Measurements from ENCODE around the gene UBIAD1. TPM values are rescaled to one million over a fixed set of nuclear protein-coding genes. Genes with fewer than 3 reads are reported as not detected.

The UBIAD1 gene
- total RNA-seq, 1 donor from 2014 or later: 15.4 TPM

GRCh38 chr1:11331945-11332546, 59.0 kb downstream of the UBIAD1 start:
- H3K27ac Mint-ChIP-seq (ENCODE audit: unreplicated experiment): no peak overlapping the region
- Histone ChIP-seq H2AFZ (ENCODE audit: low read depth, low read length) (no peak overlapping the region), H3K4me2 (ENCODE audit: low read length) (no peak overlapping the region), H3K27me3 (ENCODE audit: insufficient read depth, low read length) (no peaks in the 10 kb centered on the region), H3K9ac (ENCODE audit: low read length) (no peak overlapping the region), H4K20me1 (ENCODE audit: insufficient read depth, low read length) (no peaks in the 10 kb centered on the region), H3K36me3 (ENCODE audit: insufficient read depth, low read length) (no peaks in the 10 kb centered on the region), H3K4me3 (ENCODE audit: insufficient read depth, low read depth, low read length) (no peak overlapping the region), H3K9me3 (ENCODE audit: insufficient read depth, low read depth, low read length) (no peaks in the 10 kb centered on the region), H3K27ac (ENCODE audit: low read depth, low read length) (no peak overlapping the region), H3K4me1 (ENCODE audit: insufficient read depth, low read length) (no peaks in the 10 kb centered on the region), H3K79me2 (ENCODE audit: insufficient read depth, low read length) (no peaks in the 10 kb centered on the region)
- H3K9me3 Mint-ChIP-seq (ENCODE audit: unreplicated experiment): no peaks in the 10 kb centered on the region
- no peaks in the 10 kb centered on the region for H3K36me3 Mint-ChIP-seq (ENCODE audit: low read depth, unreplicated experiment)
- peaks cover 18% of the 10 kb centered on the region for H3K27me3 Mint-ChIP-seq (ENCODE audit: low read depth, unreplicated experiment)
- no peak for DNase-seq (ENCODE audit: low read depth)
- no peak for FAIRE-seq
- TF ChIP-seq EZH2 (IDR thresholded peaks at IDR 0.05; ENCODE audit: insufficient read depth, low read length) (no peak), CTCF (IDR thresholded peaks at IDR 0.05; ENCODE audit: insufficient read depth, low read depth, low read length) (no peak)
- no peaks in the 10 kb centered on the region for H3K4me1 Mint-ChIP-seq (ENCODE audit: low read depth, unreplicated experiment)
- no peak overlapping the region for H3K4me3 Mint-ChIP-seq (ENCODE audit: unreplicated experiment)

- Histone ChIP-seq H3K27me3 (ENCODE audit: insufficient read depth, low read length) (peaks cover 4% of the 10 kb centered on the region), H3K79me2 (ENCODE audit: insufficient read depth, low read length) (no peaks in the 10 kb centered on the region), H2AFZ (ENCODE audit: low read depth, low read length) (no peak overlapping the region), H3K9ac (ENCODE audit: low read length) (no peak overlapping the region), H3K9me3 (ENCODE audit: insufficient read depth, low read depth, low read length) (no peaks in the 10 kb centered on the region), H4K20me1 (ENCODE audit: insufficient read depth, low read length) (no peaks in the 10 kb centered on the region), H3K27ac (ENCODE audit: low read depth, low read length) (no peak overlapping the region), H3K4me3 (ENCODE audit: insufficient read depth, low read depth, low read length) (no peak overlapping the region), H3K36me3 (ENCODE audit: insufficient read depth, low read length) (no peaks in the 10 kb centered on the region), H3K4me2 (ENCODE audit: low read length) (no peak overlapping the region), H3K4me1 (ENCODE audit: insufficient read depth, low read length) (no peaks in the 10 kb centered on the region)
- Mint-ChIP-seq H3K9me3 (ENCODE audit: unreplicated experiment) (no peaks in the 10 kb centered on the region), H3K4me3 (ENCODE audit: unreplicated experiment) (no peak overlapping the region), H3K36me3 (ENCODE audit: low read depth, unreplicated experiment) (no peaks in the 10 kb centered on the region), H3K27me3 (ENCODE audit: low read depth, unreplicated experiment) (peaks cover 8% of the 10 kb centered on the region), H3K27ac (ENCODE audit: unreplicated experiment) (no peak overlapping the region), H3K4me1 (ENCODE audit: low read depth, unreplicated experiment) (no peaks in the 10 kb centered on the region)
- FAIRE-seq (no peak), DNase-seq (ENCODE audit: low read depth) (no peak)
- no peak for TF ChIP-seq CTCF (IDR thresholded peaks at IDR 0.05; ENCODE audit: insufficient read depth, low read depth, low read length)
- TF ChIP-seq EZH2 (IDR thresholded peaks at IDR 0.05; ENCODE audit: insufficient read depth, low read length): no peak
These were observed 60.6 kb downstream of the UBIAD1 start for GRCh38 chr1:11333631-11334030.

- Histone ChIP-seq H3K9ac (ENCODE audit: low read length) (no peak overlapping the region), H3K79me2 (ENCODE audit: insufficient read depth, low read length) (no peaks in the 10 kb centered on the region), H4K20me1 (ENCODE audit: insufficient read depth, low read length) (no peaks in the 10 kb centered on the region), H3K4me3 (ENCODE audit: insufficient read depth, low read depth, low read length) (no peak overlapping the region), H3K27me3 (ENCODE audit: insufficient read depth, low read length) (peaks cover 9% of the 10 kb centered on the region), H3K36me3 (ENCODE audit: insufficient read depth, low read length) (no peaks in the 10 kb centered on the region), H3K4me1 (ENCODE audit: insufficient read depth, low read length) (no peaks in the 10 kb centered on the region), H3K4me2 (ENCODE audit: low read length) (no peak overlapping the region), H3K27ac (ENCODE audit: low read depth, low read length) (no peak overlapping the region), H2AFZ (ENCODE audit: low read depth, low read length) (no peak overlapping the region), H3K9me3 (ENCODE audit: insufficient read depth, low read depth, low read length) (no peaks in the 10 kb centered on the region)
- no peak for FAIRE-seq
- no peak for DNase-seq (ENCODE audit: low read depth)
- H3K27me3 Mint-ChIP-seq (ENCODE audit: low read depth, unreplicated experiment): peaks cover 6% of the 10 kb centered on the region
- H3K4me1 Mint-ChIP-seq (ENCODE audit: low read depth, unreplicated experiment): no peaks in the 10 kb centered on the region
- no peak overlapping the region for H3K27ac Mint-ChIP-seq (ENCODE audit: unreplicated experiment)
- no peak overlapping the region for H3K4me3 Mint-ChIP-seq (ENCODE audit: unreplicated experiment)
- H3K36me3 Mint-ChIP-seq (ENCODE audit: low read depth, unreplicated experiment): no peaks in the 10 kb centered on the region
- no peaks in the 10 kb centered on the region for H3K9me3 Mint-ChIP-seq (ENCODE audit: unreplicated experiment)
- no peak for TF ChIP-seq CTCF (IDR thresholded peaks at IDR 0.05; ENCODE audit: insufficient read depth, low read depth, low read length)
- TF ChIP-seq EZH2 (IDR thresholded peaks at IDR 0.05; ENCODE audit: insufficient read depth, low read length): no peak
These were observed 61.3 kb downstream of the UBIAD1 start for GRCh38 chr1:11334261-11334804.
